ENCODE data around the gene TOMM6.
A peak's percentile ranks its signal among the peaks of the same experiment; 100 is the strongest.

The TOMM6 gene

DNA sequence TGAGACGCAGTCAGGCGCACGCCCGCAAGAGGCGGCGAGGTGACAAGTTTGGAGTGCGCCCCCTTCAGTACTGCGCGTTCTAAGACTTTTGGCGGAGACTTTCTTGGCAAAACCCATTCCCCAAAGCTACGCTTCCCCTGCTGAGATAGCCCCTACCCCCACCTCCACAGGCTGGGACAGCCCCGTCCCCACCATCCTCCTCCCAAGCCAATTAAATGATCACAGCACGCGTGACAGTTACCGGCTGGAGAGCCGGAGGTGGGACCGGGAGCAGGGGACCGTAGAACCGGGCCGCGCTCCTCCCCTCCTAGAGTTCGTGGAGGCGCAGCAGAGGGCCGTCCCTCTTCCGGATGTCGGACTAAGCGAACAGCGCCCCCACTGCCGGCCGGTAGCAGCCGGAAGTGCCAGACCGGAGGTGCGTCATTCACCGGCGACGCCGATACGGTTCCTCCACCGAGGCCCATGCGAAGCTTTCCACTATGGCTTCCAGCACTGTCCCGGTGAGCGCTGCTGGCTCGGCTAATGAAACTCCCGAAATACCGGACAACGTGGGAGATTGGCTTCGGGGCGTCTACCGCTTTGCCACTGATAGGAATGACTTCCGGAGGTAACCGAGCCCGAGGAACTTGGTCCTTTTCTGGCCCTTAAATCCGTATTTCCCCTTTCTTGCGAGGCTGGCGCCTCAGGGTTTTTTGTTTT, at the start of gene TOMM6:
Gene TOMM6 (plus strand): TSS at position 476 of the 699 bp plus-strand sequence. CDS start 4 bp downstream, at position 480.
- DNase-seq: peak; percentile 90 to 93 (median 90)

DNA sequence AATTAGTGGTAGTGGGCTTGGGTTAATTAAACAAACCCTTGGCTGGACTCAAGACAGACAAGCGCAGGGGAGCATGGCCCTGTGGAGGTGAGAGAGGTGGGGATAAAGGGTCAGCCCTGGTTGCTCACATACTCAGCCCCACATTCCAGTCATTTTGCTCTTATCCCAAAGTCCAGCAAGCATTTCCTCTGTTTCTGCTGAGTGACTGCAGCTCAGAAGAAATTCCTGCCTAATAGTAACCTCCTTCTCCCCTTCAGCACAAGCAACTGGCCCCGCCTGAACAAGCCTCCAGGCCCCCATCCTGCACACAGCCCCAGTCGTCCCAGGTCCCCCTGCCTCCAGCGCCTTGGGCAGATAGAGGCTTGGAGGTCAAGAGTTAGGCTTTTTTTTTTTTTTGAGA, 48.5 kb upstream of the TOMM6 start:
- DNase-seq: no peak

- DNase-seq: no peak
These were observed 46.9 kb upstream of the TOMM6 start for GRCh38 chr6:41740366-41741162.

DNA sequence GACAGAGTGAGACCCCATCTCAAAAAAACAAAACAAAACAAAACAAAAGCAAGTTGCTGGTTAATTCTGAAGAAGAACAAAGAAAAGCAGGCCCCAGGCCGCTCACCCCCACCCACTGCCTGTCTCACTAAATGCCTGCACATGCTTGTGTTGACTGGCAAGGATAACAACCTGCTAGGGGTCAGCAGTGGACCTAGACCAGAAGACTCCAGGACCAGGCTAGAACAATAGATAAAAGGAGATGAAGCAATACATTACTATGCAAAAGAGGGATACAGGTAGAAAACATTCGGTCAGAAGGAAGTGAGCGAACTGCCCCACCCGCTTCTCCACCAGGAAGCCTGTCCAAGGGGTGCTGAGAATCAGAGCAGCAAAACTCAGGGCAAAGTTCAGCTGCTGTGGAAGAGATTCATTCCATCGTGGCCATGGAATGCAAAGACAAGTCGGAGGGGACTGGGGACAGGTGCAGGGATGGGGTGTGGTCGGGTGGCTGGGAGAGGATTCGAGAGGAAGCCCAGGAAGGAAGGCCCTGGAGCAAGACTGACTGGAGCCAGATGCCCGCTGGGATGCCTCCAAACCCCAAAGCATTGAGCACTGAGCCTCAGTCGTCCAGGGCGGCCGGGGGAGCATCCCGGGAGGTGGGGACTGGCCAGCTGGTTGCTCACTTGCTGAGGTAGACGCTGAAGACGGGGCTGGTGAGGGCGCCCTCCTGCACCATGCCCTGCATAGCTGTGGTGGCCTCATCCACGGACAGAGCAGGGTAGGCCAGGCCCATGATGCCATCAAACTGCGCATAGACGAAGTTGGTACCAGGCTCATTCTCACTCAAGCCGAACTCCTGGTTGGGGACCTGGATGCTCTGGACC, 45.6 kb upstream of the TOMM6 start:
- no peak for DNase-seq

- no peak for DNase-seq
These were observed 43.9 kb upstream of the TOMM6 start for GRCh38 chr6:41743406-41744235.

DNA sequence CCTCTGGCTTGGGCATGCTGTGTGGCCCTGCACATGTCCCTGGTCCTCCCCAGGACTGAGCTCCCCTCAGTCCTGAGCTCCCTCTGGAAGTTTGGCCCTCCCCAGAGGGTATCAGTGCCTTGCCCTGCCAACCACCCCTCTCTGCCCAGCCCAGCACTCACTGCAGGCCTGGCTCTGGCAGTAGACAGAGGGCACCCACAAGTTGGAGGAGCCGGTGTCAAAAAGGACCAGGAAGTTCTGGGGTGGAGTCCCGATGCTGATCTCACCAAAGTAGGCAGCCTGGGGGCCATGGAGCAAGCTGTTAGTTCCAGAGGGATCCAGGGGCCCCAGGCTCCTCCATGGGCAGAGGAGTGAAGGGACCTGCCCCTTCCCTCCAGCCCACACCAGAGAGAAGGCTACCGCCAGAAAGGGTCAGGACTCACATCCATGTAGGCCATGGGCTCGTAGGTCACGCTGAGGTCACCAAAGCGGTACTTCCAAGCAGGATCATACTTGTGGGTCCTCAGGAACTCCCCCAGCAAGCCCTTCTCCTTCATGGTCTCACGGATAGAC, 43.2 kb upstream of the TOMM6 start:
- DNase-seq: no peak

GRCh38 chr6:41746107-41746506, 41.4 kb upstream of the TOMM6 start:
- no peak for DNase-seq

GRCh38 chr6:41747256-41748101, 40.0 kb upstream of the TOMM6 start, which contains the start of gene PGC:
TSS of gene PGC (minus strand) at chr6:41747397. CDS start at chr6:41747334, 63 bp downstream.
- no peak for DNase-seq

DNA sequence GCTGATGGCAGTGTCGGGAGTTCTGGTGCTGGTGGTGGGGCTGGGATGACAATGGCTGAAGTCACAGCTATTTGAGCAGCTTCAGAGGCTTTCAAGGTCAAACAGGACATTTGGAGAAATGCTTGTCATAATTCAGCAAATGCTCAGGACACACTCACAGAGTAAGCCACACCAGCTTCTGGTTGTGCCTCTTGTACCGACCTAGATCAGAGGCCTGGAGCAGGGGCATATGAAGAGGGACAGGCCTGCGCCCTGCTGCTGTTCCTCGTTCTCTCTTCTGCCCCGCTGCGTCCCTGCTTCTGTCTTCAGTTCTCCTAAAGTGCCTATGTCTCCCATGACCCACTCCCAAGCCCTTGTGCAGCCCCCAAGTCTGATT, 39.4 kb upstream of the TOMM6 start:
- no peak for DNase-seq

- no peak for DNase-seq
These were observed 39.0 kb upstream of the TOMM6 start for GRCh38 chr6:41748542-41748941.

DNA sequence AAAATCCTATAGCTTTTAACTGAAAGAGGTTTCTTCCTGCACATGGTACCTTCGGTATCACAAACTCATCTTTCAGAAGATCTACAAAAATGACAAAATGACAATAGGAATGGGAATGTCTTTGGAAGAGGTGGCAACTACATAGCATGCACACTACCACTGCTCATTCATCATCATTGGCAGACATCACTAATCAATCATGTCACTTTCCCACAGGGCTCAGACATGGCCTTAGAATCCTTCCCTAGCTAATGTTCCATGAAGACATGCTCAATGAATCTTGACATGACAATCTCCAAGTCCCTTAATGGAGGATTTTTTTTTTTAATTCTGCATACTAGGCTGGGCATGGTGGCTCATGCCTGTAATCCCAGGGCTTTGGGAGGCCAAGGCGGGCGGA, 37.1 kb upstream of the TOMM6 start:
- DNase-seq: no peak

DNA sequence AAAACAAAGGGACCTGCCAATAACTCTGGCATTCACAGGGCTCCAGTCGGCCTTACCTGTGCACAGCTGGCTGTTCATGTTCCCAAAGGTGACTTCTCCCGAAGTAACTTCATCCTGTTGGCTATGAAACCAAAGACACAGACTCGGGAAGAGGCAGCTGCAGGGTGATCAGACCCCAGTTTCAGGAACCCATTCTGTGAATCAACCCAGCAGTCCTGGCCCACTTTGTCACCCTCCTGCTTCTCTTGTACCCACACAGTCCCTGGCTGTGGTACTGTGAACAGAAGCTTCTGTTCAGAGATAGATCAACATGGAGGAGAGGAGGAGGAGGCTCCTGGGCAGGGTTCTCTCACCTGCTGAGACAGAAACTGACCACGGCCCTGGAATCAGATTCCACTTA, 31.6 kb upstream of the TOMM6 start:
- DNase-seq: no peak

- no peak for DNase-seq
These were observed 31.1 kb upstream of the TOMM6 start for GRCh38 chr6:41756354-41756753.

GRCh38 chr6:41757271-41757670, 30.2 kb upstream of the TOMM6 start:
- no peak for DNase-seq

DNA sequence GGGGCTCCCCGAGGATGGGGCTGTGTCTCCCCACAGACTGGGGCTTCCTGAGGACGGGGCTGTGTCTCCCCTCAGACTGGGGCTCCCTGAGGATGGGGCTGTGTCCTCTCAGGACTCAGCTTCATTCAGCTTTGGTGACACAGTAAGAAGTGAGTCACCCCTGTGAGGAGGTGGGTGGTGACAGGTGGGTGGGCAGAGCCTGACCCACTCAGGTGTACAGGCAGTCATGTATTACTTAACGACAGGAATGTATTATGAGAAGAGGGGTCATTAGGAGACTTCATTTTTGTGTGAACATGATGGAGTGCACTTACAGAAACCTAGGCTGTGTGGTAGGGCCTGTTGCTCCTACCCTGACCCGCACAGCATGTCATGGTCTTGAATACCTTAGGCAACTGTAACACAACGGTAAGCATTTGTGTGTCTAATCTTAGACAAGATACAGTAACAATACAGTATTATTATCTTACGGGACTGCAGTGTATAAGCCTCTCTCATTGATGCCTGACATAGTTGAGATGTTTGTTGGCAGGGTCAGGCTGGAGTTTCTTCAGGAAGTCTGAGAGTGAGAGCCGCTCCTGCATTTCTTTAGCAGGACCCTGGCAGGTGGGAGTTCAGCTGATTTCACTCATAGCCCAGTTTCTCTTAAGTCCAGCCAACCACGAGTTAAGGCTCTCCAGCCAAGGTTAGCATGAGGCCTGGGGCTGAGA, 29.4 kb upstream of the TOMM6 start:
- DNase-seq: no peak

DNA sequence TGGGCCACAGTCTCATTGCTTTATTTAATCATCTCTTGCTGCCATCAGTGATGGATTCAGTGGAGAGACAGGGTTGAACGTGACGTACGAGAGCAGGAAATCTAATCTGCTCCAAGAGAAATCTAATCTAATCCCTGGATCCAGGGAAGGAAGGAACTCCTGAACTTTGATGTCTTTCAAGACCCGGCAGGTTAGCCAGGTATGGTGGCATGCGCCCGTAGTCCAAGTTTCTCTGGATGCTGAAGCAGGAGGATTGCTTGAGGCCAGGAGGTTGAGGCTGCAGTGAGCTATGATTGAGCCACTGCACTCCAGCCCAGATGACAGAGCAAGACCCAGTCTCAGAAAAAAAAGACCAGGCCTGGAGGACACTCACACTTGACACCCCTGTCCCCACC, 28.9 kb upstream of the TOMM6 start:
- DNase-seq: no peak

DNA sequence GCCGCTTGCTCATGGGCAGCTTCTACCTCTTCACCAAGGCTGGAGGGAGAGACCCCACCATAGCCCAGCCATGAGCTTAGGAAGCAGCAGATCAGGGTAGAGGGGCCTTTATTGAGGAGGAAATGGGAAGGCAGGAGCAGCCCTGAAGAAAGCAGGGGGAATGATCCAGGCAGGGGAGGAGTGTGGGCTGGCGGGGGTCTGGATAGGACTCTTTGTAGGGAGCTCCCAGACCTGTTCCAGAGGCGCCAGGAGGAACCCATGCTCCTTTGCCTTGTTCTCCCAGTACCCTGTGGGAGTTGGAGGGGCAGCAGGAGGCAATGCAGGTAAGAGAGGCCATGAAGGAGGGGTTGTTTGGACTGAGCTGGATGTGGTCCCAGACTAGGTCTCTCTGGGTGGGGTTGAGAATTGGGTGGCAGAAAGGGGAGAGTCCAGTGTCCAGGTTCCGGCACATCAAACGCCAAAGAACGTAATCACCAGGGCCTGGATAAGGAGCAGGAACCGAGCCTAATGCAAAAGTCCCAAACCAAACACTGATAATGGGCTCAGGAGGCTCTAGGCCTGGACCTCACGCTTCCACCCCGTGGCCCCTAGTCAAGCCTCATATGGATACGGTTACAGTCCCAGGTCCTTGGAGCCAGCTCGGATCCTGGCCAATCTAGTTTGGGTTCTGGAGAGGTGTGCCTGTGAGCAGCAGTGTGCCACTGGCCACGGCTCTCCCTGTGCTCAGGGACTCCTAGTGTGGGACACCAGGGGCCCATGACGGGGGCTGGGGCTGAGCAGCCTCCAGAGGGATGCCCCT, 28.2 kb upstream of the TOMM6 start:
- no peak for DNase-seq

DNA sequence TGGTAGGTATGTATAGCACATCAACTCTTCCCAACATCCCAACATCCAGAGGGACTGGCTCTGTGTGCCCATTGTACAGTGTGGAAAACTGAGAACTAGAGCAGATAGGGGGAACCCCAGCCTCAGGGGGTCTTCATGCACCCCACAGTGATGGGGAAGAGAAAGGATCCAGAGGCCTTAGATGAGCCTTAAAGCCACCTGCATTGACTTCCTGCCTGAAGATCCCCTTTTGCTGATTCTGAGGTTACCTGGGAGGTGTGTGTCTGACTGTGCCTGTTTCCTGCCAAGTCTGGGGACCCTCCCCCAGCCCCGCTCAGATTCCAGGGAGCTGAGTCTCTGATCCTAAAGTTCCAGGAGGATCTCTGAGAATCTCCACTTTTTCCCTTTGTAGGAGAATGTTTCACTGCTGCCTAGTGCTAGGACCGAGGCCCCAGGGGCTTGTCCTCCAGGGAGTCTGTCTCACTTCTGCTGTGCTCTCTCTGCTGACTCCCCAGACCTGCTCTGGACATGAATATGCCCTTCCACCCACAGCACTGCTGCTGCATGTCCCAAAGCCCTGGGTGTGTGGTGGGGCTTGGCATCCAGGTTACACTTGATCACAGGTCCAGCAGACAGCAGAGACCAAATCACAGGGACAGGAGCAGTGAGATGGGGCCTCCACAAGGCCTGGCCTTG, 27.5 kb upstream of the TOMM6 start:
- DNase-seq: no peak

DNA sequence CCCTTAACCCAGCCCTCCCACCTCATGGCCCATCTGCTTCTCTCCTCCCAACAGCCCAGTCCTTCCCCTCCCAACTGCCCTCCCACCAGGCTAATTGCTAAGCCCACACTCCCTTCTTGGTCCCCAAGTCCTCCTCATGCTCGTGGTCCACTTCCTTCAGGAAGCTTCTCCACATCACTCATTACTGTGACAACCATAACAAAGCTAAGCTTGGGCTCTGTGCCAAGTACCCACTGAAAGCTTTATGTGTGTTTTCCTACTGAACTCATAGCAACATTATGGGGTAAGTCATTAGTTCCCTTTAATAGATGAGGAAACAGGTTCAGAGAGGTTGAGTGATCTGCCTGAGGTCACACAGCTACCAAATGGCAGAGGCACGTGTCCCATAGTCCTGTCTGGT, 24.0 kb upstream of the TOMM6 start:
- peak in 1 of 3 experiments; percentile 60 for DNase-seq

Data from NCI-H1417 (cell line).